HEK293T (cell line): ENCODE results near the gene ASS1.

Experiments
- ARNT ChIP-seq: fragments of 450-650 bp; IDR thresholded peaks from 2 replicates; pipeline ENCODE4 v1.6.1; 2017; ENCODE audit warnings: mild to moderate bottlenecking
- BHLHE40 ChIP-seq: fragments of 450-650 bp; IDR thresholded peaks from 2 replicates; pipeline ENCODE4 v1.6.1; 2016; ENCODE audit warnings: mild to moderate bottlenecking, moderate library complexity, borderline replicate concordance
- CTBP1 ChIP-seq: fragments of 450-650 bp; IDR thresholded peaks from 2 replicates; pipeline ENCODE4 v1.6.1; 2016; ENCODE audit warnings: borderline replicate concordance
- FOXK2 ChIP-seq: fragments of 450-650 bp; IDR thresholded peaks from 2 replicates; pipeline ENCODE4 v1.6.1; 2016; ENCODE audit warnings: mild to moderate bottlenecking
- HDGF ChIP-seq: fragments of 450-650 bp; IDR thresholded peaks from 2 replicates; pipeline ENCODE4 v1.6.1; 2017; ENCODE audit warnings: antibody characterized with exemption, borderline replicate concordance
- LEF1 ChIP-seq: fragments of 450-650 bp; IDR thresholded peaks from 2 replicates; pipeline ENCODE4 v1.6.1; 2017; ENCODE audit warnings: mild to moderate bottlenecking, borderline replicate concordance
- SP1 ChIP-seq: fragments of 450-650 bp; IDR thresholded peaks from 2 replicates; pipeline ENCODE4 v1.6.1; 2017
- SUZ12 ChIP-seq: fragments of 450-650 bp; IDR thresholded peaks from 2 replicates; pipeline ENCODE4 v1.6.1; 2016; ENCODE audit warnings: mild to moderate bottlenecking
- TARDBP ChIP-seq: fragments of 450-650 bp; IDR thresholded peaks from 2 replicates; pipeline ENCODE4 v1.6.1; 2016
- ZNF384 ChIP-seq: fragments of 450-650 bp; IDR thresholded peaks from 2 replicates; pipeline ENCODE4 v1.6.1; 2016
- TF ChIP-seq, protein P1 (sequence below): fragments of 450-650 bp; IDR thresholded peaks from 2 replicates; pipeline ENCODE4 v1.6.1; 2016

DNA sequence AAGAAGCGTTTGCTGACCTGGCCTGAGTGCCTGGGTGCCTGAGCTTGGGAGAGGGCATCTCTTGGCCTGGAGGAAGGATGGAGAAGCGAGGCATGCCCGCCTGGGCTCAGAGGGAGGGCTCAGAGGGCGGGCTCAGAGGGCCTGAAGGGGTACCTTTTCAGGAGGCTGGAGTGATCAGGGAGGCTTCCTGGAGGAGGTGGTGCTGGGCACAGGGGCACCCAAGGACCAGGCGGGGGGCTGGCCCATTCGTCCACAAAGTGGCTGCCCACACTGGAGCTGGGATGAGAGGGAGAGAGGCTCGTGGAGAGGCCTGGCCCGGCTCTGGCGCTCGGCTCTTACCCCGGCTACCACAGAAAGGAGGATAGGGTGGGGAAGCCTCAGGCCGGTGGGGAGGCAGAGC, 32.8 kb downstream of the ASS1 start:
- TF ChIP-seq ARNT = no peak
- TF ChIP-seq BHLHE40 = no peak
- TF ChIP-seq SUZ12 = no peak
- TF ChIP-seq LEF1 = no peak
- TF ChIP-seq SP1 = no peak
- no peak for TF ChIP-seq ZNF384
- TF ChIP-seq, protein P1, sequence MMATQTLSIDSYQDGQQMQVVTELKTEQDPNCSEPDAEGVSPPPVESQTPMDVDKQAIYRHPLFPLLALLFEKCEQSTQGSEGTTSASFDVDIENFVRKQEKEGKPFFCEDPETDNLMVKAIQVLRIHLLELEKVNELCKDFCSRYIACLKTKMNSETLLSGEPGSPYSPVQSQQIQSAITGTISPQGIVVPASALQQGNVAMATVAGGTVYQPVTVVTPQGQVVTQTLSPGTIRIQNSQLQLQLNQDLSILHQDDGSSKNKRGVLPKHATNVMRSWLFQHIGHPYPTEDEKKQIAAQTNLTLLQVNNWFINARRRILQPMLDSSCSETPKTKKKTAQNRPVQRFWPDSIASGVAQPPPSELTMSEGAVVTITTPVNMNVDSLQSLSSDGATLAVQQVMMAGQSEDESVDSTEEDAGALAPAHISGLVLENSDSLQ = no peak
- no peak for TF ChIP-seq CTBP1
- no peak for TF ChIP-seq HDGF
- TF ChIP-seq TARDBP = no peak
- TF ChIP-seq FOXK2 = no peak
